GM12878 (cell line): ENCODE measurements around the gene CDC42BPB. TPM values are rescaled to one million over a fixed set of nuclear protein-coding genes. Genes with fewer than 3 reads are reported as not detected.

ENCODE experiments used
- ATAC-seq: fragments of 200-7000 bp; cut with Tn5 transposase; 3 replicates; pipeline ENCODE4 v1.9.1; 2020; ENCODE audit warnings: mild to moderate bottlenecking, moderate library complexity
- BruUV-seq: library from RNA; stranded (reverse); fragments of 400-500 nt; replicated peaks from 2 replicates; lab custom pipeline; 2021; lab: Mats Ljungman, UMichigan
- CTCF ChIA-PET: fragments of 300-600 bp; sonication (Branson Sonifier 250); formaldehyde crosslinking; extraction: SDS; loops from one replicate; lab custom pipeline; 2021; ENCODE audit warnings: inconsistent platforms; lab: Yijun Ruan, JAX
- POLR2A ChIA-PET: fragments of 350-600 bp; formaldehyde crosslinking; extraction: SDS; loops from one replicate; lab custom pipeline; 2021; ENCODE audit warnings: inconsistent platforms; lab: Charles Lee
- RAD21 ChIA-PET: fragments of 300-600 bp; sonication (Branson Sonifier 250); formaldehyde crosslinking; loops from one replicate; lab custom pipeline; 2023; ENCODE audit warnings: antibody characterized with exemption; ENCODE audit not compliant: unreplicated experiment; lab: Charles Lee
- SMC1A ChIA-PET: fragments of 300-600 bp; sonication (Branson Sonifier 250); formaldehyde crosslinking; loops from one replicate; lab custom pipeline; 2023; ENCODE audit not compliant: unreplicated experiment, uncharacterized antibody; lab: Charles Lee
- DNase-seq: peaks from one replicate; pipeline ENCODE4 v3.0.0-alpha.2; 2011; ENCODE audit warnings: low read depth, low spot score
- FAIRE-seq: peaks from 3 replicates; lab custom pipeline; 2011; peaks lifted over from hg19 to GRCh38; lab: Jason Lieb, UNC
- H2AFZ ChIP-seq: 2 replicates; pipeline ENCODE4 v1.6.0; 2011; ENCODE audit warnings: low read depth, low read length, control low read depth; ENCODE audit not compliant: control insufficient read depth
- H3K27ac ChIP-seq: 2 replicates; pipeline ENCODE4 v1.5.1; 2011; ENCODE audit warnings: control low read depth; ENCODE audit not compliant: control insufficient read depth, insufficient read depth
- H3K27me3 ChIP-seq, 2 experiments: replicated peaks in 1 of 2; 2 replicates each; pipeline versions ENCODE4 v1.6.0 to v1.6.1; 2011; ENCODE audit warnings: low read length in 1 of 2; ENCODE audit not compliant: control insufficient read depth in 2 of 2, insufficient read depth in 2 of 2
- H3K36me3 ChIP-seq, 2 experiments: 2 replicates each; pipeline ENCODE4 v1.5.1; 2011; ENCODE audit warnings: low read length in 1 of 2; ENCODE audit not compliant: control insufficient read depth in 2 of 2, insufficient read depth in 2 of 2
- H3K4me1 ChIP-seq: 2 replicates; pipeline ENCODE4 v1.6.1; 2011; ENCODE audit warnings: mild to moderate bottlenecking, low read length, moderate library complexity, mixed read lengths; ENCODE audit not compliant: control insufficient read depth, insufficient read depth
- H3K4me2 ChIP-seq: 2 replicates; pipeline ENCODE4 v1.6.0; 2011; ENCODE audit warnings: control low read depth; ENCODE audit not compliant: control insufficient read depth, insufficient read depth
- H3K4me3 ChIP-seq: fragments of 200-600 bp; sonication (generic); 2 replicates; pipeline ENCODE4 v1.5.1; 2016
- H3K79me2 ChIP-seq: 2 replicates; pipeline ENCODE4 v1.6.0; 2011; ENCODE audit warnings: low read length; ENCODE audit not compliant: control insufficient read depth, insufficient read depth
- H3K9ac ChIP-seq: 2 replicates; pipeline ENCODE4 v1.8.0; 2011; ENCODE audit warnings: low read length, control low read depth, mixed read lengths; ENCODE audit not compliant: control insufficient read depth, insufficient read depth
- H3K9me3 ChIP-seq: replicated peaks from 3 replicates; pipeline ENCODE4 v1.5.1; 2011; ENCODE audit warnings: mild to moderate bottlenecking, low read length; ENCODE audit not compliant: control insufficient read depth, insufficient read depth
- H4K20me1 ChIP-seq: 2 replicates; pipeline ENCODE4 v1.6.0; 2011; ENCODE audit not compliant: control insufficient read depth, insufficient read depth
- ASH2L ChIP-seq: fragments of 300-600, 200-600 bp; sonication (generic); IDR thresholded peaks from 2 replicates; pipeline ENCODE4 v1.6.1; 2017; ENCODE audit warnings: low read depth, mild to moderate bottlenecking, borderline replicate concordance
- EP300 ChIP-seq, 2 experiments: fragments of 150-350 bp in 1 of 2; IDR thresholded peaks; 2 replicates each; pipeline ENCODE4 v1.6.1; 2011 to 2012; ENCODE audit warnings: low read depth in 2 of 2, low read length in 2 of 2, borderline replicate concordance in 1 of 2, improper control_type of control experiment in 1 of 2, inconsistent platforms in 1 of 2; ENCODE audit not compliant: control insufficient read depth in 1 of 2
- KAT2A ChIP-seq: conservative IDR thresholded peaks from 2 replicates; pipeline ENCODE4 v1.6.1; 2011; ENCODE audit warnings: low read depth, low read length; ENCODE audit not compliant: control insufficient read depth
- NBN ChIP-seq: fragments of 450-650 bp; IDR thresholded peaks from 2 replicates; pipeline ENCODE4 v1.6.1; 2016
- NFYB ChIP-seq: IDR thresholded peaks from 2 replicates; pipeline ENCODE4 v1.6.1; 2011; ENCODE audit warnings: low read depth, mild to moderate bottlenecking, low read length, improper control_type of control experiment, moderate library complexity; ENCODE audit not compliant: insufficient read depth
- SMC3 ChIP-seq: IDR thresholded peaks from 2 replicates; pipeline ENCODE4 v1.6.1; 2011; ENCODE audit warnings: low read length, improper control_type of control experiment, borderline replicate concordance
- SREBF2 ChIP-seq: IDR thresholded peaks from 2 replicates; pipeline ENCODE4 v1.6.1; 2012; ENCODE audit warnings: mild to moderate bottlenecking, low read length
- SUPT20H ChIP-seq: IDR thresholded peaks from 2 replicates; pipeline ENCODE4 v1.6.1; 2011; ENCODE audit warnings: low read depth, mild to moderate bottlenecking, low read length, moderate library complexity, borderline replicate concordance; ENCODE audit not compliant: control insufficient read depth
- TBL1XR1 ChIP-seq: IDR thresholded peaks from 2 replicates; pipeline ENCODE4 v1.6.1; 2012; ENCODE audit warnings: low read depth, low read length, improper control_type of control experiment
- ZBTB40 ChIP-seq: fragments of 450-650 bp; IDR thresholded peaks from 2 replicates; pipeline ENCODE4 v1.6.1; 2016; ENCODE audit warnings: mild to moderate bottlenecking, moderate library complexity, borderline replicate concordance
- ZNF274 ChIP-seq: IDR thresholded peaks from one replicate; pipeline ENCODE4 v1.8.0; 2011; ENCODE audit not compliant: insufficient read length, insufficient read depth
- WGBS: methylation state at CpG from one replicate; pipeline ENCODE4 v1.1.6; 2016; ENCODE audit warnings: low lambda C conversion rate; ENCODE audit not compliant: insufficient replicate concordance, insufficient coverage; ENCODE audit errors: missing lambda C conversion rate; 5-methylcytosine and 5-hydroxymethylcytosine counted together
- in situ Hi-C: fragments of 300-500 bp; cut with MboI; formaldehyde crosslinking; loops from 9 replicates; pipeline ENCODE4 v1.14.3; 2018; ENCODE audit warnings: mixed read lengths
- intact Hi-C: fragments of 100-400 bp; cut with micrococcal nuclease; formaldehyde crosslinking; loops from one replicate; pipeline ENCODE4 v1.14.2; 2022; ENCODE audit not compliant: unreplicated experiment
- polyA plus RNA-seq, 11 experiments: library from polyadenylated mRNA; depleted of rRNA in 4 of 11; unstranded in 6 of 11; stranded (reverse) in 5 of 11; fragments of >200 nt; fragmentation: Nextera tagmentation in 4 of 11; fragmentation: Illumina TruSeq in 1 of 11; extraction: Ambion mirVana in 4 of 11; extraction: Trizol in 1 of 11; gene quantifications; 1 replicate in 1 of 11; 2 replicates in 10 of 11; pipeline versions ENCODE4 v1.2.1 to v1.2.3, GENCODE V29; 2011 to 2016; ENCODE audit warnings: inconsistent platforms in 2 of 11, missing spikeins in 2 of 11, low read depth in 1 of 11
- total RNA-seq, 4 experiments: library from RNA; depleted of rRNA in 3 of 4; stranded (reverse); fragments of >200 nt in 3 of 4; fragmentation: Illumina TruSeq in 1 of 4; extraction: Trizol in 1 of 4; gene quantifications; 2 replicates each; pipeline versions ENCODE4 v1.2.1 to v1.2.3, GENCODE V29; 2013 to 2021

CDC42BPB gene
- total and polyA plus RNA-seq, 10 of the 15 experiments (the other 5 are each of a cell fraction or from before 2014, with no cell fraction given), result 0.42 to 22.1 (median 13.3) TPM

- ATAC-seq, result no peak
- no peak overlapping the region for H3K4me3 ChIP-seq
- peaks cover 6% of the 10 kb centered on the region for H3K4me1 ChIP-seq
- H4K20me1 ChIP-seq, result no peaks in the 10 kb centered on the region
- no peaks in the 10 kb centered on the region; a peak in 2 of 4 replicates for H3K36me3 ChIP-seq
- H3K9me3 ChIP-seq, result no peaks in the 10 kb centered on the region
- SMC1A ChIA-PET, result no interaction called here
- CTCF ChIA-PET, result interaction anchor here (0.9 kb wide), 1 partner anchor 10 kb away, joined by 4 read pairs; no protein-coding TSS in a partner anchor
- no peak overlapping the region for H2AFZ ChIP-seq
- in situ Hi-C loops, result no loop called here
- 66% methylated on average over 6 of the region's 6 CpGs for WGBS
- peaks cover 3% of the 10 kb centered on the region for H3K79me2 ChIP-seq
- no TSS peak for BruUV-seq
- POLR2A ChIA-PET, result no interaction called here
- no peak overlapping the region for H3K27ac ChIP-seq
- no peak overlapping the region for H3K4me2 ChIP-seq
- no peak overlapping the region for H3K9ac ChIP-seq
- FAIRE-seq, result no peak
- TF ChIP-seq TBL1XR1 (no peak), SUPT20H (no peak), SMC3 (no peak), EP300 (IDR thresholded peaks at IDR 0.05; ENCODE audit: borderline replicate concordance in 1 of 2, control insufficient read depth in 1 of 2, low read depth in 2 of 2, low read length in 2 of 2) (no peak), NBN (no peak), ASH2L (no peak), SREBF2 (no peak), NFYB (no peak)
- TF ChIP-seq, all 136 proteins: peak for 0
- H3K27me3 ChIP-seq, result no peaks in the 10 kb centered on the region
- DNase-seq, result no peak
- RAD21 ChIA-PET, result no interaction called here
- intact Hi-C loops, result no loop called here
Observed at GRCh38 chr14:103016594-103016993, 40.8 kb downstream of the CDC42BPB start.

- no peaks in the 10 kb centered on the region; a peak in 2 of 4 replicates for H3K36me3 ChIP-seq
- ChIA-PET RAD21 (no interaction called here), SMC1A (no interaction called here), CTCF (interaction anchor here (0.9 kb wide), 1 partner anchor 11 kb away, joined by 4 read pairs; no protein-coding TSS in a partner anchor), POLR2A (no interaction called here)
- peaks cover 3% of the 10 kb centered on the region for H3K79me2 ChIP-seq
- no peak overlapping the region for H2AFZ ChIP-seq
- DNase-seq (no peak), FAIRE-seq (no peak), ATAC-seq (no peak)
- 37% methylated on average over 8 of the region's 9 CpGs for WGBS
- H3K9ac ChIP-seq, result no peak overlapping the region
- no peak overlapping the region for H3K4me2 ChIP-seq
- no peak overlapping the region for H3K4me3 ChIP-seq
- BruUV-seq, result no TSS peak
- in situ Hi-C loops (no loop called here), intact Hi-C loops (no loop called here)
- no peaks in the 10 kb centered on the region for H3K9me3 ChIP-seq
- H4K20me1 ChIP-seq, result no peaks in the 10 kb centered on the region
- H3K27me3 ChIP-seq, result no peaks in the 10 kb centered on the region
- no peak overlapping the region for H3K27ac ChIP-seq
- H3K4me1 ChIP-seq, result peaks cover 6% of the 10 kb centered on the region
- TF ChIP-seq ZNF274, result no peak
- TF ChIP-seq ZBTB40, result no peak
- no peak for TF ChIP-seq KAT2A
Observed at GRCh38 chr14:103016071-103016470, 41.3 kb downstream of the CDC42BPB start.
